ENCODE results near the gene PATJ. TPM values are rescaled to one million over a fixed set of nuclear protein-coding genes. Genes with fewer than 3 reads are reported as not detected.
"Not testable (repeated sequence)": the region's sequence is repeated elsewhere in the genome, so short reads cannot be mapped to it uniquely, and the experiment has no call there.

The PATJ gene
- total RNA-seq, 1 donor from 2014 or later: 46.2 TPM

DNA sequence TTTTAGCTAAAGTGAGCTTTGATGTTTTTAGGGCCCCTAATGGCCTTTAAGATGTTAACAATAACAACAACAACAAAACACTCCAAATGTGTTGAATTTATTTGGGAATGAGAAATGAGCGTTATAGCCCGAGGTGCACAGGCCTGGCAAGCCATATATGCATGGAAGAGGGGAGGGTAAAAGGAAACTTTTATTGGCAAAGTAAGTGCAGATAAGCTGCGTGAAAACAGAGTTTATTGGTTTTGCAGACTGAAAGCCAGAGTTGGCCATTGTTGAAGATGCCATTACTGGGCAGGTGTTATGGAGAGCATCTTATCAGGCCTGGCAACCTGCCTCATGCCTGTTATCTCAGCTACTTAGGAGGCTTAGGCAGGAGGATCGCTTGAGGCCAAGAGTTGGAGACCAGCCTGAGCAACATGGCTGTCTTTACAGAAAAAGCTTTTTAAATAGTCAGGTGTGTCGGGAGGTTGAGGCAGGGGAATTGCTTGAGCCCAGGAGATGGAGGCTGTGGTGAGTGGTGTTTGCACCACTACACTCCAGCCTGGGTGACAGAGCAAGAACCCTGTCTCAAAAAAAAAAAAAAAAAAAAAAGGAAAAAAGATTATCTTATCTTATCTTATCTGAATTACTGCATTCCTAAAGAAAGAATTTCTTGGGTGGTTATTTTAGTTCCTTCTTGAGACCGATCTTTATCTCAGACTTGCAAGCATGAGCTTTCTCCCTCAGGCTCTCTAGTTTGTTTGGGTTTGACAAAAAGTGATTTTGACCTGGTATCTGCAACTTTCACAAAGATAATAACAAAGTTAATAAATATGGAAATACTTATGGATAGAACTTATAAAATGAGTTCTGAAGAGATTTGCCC, 1.7 kb downstream of the PATJ start:
- DNase-seq: no peak

DNA sequence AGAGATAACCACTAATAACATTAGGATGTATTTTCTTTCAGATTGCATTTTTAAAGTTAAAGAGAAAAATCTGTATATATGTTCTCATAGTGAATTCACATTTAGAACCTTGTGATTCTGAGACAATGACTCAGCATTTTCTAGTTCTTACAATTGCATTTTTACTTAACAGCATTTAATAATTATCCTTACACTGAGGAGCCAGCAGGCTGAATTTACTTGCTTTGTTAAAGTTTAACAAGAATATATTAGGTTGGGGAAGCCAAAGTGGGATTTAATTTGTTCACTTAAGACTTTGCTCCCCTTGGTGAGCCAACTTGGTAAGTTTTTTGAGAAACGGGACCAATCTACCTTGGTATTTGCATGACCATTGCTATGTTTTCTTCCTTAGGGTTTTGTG, 4.5 kb downstream of the PATJ start:
- DNase-seq: no peak

DNA sequence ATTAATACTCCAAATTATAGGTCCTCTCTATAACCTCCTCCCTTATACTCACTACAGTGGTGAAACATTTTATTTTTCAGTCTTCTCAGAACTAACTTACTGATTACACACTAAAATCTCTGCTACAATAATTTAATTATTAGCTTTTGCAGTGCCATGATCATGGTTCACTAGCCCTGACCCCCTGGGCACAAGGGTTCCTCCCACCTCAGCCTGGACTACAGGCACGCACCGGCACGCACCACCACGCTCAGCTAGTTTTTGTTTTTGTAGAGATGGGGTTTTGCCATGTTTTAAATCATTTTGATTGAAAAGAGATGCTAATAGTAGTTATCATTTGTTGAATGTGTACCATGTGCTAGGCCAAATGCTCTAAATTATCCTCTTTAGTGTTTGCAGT, 6.3 kb downstream of the PATJ start:
- no peak for DNase-seq

DNA sequence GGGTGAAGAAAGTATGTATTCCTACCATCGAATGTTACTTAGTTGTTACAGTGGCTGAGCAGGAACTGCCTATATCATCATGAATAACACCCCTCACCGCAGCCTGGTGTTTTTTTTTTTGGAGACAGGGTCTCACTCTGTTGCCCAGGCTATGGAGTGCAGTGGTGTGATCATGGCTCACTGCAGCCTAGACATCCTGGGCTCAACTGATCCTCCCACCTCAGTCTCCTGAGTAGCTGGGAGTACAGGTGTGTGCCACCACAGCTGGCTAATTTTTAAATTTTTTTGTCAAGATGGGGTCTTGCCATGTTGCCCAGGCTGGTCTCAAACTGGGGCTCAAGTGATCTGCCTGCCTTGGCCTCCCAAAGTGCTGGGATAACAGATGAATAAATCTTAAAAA, 7.3 kb downstream of the PATJ start:
- DNase-seq: no peak

DNA sequence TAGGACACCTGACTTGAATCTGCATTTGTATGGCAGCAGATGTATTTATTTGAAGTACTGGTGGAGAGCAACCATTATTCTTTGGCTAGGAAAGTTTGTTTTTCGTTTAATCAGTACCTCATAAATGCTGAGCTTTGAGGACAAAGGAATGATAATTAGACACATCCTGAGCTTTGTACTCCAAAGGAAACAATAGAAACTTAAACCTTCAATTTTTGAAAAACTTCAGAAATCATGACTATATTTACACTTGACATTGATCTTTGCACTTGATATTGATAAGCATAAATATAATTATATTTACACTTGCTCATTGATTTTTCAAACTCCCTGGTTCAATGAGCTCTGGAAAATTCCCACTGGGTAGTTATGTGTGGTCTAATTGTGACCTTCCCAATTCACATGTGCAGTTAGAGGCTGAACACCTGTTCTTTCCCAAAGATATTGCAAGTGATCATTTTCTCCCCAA, 10.7 kb downstream of the PATJ start:
- DNase-seq: no peak

DNA sequence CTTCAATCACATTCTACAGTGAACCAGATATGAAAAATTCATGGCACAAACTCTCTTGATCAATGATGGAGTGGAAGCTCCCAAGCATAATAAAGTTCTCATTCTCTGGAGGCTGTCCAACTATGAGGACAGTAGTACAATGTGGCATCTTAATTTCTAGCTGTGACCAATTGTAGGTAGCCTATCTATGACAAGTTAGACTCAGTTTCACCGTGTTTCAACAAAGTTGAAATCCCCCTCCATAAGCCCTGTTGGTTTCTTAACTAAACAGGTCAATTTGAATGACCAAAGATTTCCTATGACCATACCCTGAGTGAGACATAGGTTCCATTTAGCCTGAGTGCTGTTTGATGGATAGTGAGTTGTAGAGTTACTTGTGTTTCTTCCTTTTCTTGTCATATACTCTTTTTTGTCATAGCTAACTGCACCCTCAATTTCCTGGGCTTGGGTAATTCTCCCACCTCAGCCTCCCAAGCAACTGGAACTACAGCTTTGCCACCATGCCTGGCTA, 11.8 kb downstream of the PATJ start:
- DNase-seq: no peak

DNA sequence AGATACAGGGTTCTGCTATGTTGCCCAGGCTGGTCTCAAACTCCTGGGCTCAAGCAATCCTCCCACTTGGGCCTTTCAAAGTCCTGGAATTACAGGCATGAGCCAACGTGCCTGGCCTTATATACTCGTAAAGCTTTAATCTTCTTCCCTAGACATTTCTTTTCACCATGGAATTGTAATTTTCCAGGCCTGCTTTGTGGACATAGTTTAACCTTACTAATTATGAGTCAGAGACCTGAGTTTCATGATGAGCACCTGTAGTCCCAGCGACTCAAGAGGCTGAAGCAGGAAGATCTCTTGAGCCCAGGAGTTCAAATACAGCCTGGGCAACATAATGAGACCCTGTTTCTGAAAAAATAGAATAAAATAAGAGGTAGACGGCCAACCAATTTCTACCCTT, 12.3 kb downstream of the PATJ start:
- no peak for DNase-seq

DNA sequence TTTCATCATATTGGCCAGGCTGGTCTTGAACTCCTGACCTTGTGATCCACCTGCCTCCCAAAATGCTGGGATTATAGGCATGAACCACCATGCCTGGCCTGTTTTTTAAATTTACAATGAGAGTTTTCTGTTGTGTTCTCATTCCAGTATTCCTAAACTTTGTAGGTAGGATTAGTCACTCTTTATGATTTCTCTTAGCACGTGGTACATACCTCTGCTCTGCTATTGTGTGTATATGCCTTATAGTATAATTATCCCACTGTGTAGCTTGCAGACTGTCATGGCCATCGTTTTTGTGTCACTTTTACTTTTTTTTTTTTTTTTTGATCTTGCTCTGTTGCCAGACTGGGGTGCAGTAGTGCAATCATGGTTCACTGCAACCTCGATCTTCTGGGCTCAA, 14.5 kb downstream of the PATJ start:
- no peak for DNase-seq

DNA sequence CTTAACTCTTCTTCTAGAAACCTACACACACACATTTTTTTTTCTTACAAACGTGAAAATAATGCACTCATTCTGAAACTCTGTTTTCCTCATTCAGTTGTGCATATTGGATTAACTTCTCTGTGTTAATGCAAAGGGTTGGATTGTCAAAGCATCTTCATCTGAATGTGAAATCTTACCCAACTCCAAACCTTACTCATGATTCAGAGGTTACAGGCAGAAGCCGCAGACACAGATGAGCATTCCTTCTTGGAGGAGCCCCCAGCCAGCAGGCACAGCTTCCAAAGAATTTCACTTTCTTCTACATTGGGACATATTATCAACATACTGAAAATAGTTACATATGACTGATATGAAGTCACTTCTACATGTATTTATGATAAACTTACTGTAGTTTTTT, 15.7 kb downstream of the PATJ start:
- DNase-seq: no peak

DNA sequence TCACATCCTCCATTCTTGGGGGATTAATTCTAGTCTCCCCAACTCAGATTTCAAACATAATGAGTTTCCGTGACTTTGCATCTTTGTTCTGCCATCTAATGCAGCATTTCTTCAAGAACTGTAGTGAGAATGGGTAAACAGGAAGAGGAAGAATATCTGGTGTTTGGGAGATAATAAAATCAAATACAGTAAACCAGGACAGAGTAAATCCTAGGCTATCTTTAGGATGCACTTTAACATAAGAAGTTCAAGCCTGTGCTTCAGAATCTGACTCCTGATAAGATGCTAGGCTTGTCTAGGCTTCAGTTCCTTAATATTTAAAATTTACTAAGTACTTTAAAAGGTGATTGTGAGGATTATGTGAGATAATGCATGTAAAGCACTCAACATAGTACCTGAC, 27.9 kb downstream of the PATJ start:
- no peak for DNase-seq

DNA sequence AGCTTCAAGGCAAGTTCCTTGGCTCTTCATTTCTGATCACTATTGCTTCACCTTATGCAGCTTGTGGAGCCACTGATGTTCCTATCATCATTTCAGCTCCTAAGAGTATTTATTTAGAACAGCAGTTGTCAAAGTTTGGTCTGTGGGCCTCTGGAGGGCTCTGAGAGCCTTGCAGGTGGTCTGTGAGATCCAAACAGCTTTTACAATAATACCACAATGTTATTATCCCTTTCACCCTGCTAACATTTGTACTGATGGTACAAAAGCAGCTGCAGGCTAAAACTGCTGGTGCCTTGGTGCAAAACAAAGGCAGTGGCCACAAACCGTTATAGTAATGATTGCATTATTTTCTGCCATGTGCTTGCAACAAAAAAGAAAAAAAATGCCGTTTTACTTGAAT, 33.8 kb downstream of the PATJ start:
- no peak for DNase-seq

DNA sequence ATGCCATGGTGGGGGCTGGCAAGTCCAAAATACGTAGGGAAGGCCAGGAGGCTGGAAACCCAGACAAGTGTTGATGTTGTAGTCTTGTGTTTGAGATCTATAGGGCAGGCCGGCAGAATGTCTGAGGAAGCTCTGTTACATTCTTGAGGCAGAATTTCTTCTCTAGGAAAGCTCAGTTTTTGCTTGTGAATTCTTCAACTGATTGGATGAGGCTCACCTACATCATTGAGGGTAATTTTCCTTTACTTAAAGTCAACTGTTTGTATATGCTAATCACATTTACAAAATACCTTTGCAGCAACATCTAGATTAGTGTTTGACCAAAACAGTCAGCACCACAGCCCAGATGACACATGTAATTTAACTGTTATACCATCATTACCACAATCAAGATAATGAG, 37.0 kb downstream of the PATJ start:
- DNase-seq: no peak

DNA sequence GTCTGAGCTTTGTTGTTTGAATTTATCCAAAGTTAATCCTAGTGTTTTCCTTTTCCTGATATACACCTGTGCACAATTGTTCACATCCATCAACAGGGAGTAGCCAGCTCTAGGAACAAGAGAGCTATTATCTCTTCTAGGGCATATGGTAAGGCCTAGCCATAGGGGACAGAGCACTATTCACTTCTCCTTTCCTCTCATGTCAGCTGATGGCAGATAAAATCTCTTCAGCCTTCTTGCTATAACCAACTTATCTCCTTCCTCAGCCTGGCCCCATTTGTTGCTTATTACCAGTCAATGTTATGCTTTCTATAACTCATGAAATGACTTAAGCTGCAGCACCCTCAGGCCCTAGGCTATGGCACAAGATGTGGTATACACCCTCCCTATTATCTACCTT, 38.9 kb downstream of the PATJ start:
- DNase-seq: no peak

DNA sequence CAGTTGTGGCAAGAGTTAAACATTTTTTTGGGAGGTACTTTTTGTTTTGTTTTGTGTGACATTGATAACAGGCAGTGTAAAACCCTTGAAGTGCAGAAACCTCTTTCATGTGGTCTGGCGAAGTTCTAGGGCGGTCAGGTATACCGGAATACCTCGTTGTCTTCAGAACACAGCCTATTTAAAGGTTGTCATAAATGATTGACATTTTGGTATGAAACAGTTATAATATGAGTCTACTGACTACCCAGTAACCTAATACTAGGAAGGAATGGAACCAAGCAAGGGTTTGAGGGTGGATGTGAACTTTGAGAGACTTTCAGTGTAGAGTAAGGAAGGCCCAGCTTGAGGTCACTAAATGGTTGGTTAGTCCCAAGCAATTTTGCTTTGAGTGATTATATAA, 40.5 kb downstream of the PATJ start:
- DNase-seq: no peak

DNA sequence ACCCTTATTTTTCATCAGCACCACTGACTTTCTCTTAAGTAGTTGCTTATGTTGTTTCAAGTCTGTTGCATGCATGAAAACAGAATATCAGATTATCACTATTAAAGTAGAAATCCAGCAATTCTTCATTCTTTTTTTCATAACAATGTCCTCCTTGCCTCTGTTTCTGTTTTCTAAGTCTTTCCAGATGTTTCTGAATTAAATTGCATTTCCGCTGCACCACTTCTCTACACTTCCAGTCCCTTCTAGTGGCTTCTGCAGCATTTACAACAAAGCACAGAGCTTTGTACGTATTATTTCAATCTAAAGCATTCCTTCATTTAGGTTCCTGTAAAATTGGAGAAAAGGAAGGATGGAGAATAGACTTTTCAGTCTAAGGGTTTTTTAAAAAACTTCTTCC, 42.4 kb downstream of the PATJ start:
- peak; percentile 4 for DNase-seq

DNA sequence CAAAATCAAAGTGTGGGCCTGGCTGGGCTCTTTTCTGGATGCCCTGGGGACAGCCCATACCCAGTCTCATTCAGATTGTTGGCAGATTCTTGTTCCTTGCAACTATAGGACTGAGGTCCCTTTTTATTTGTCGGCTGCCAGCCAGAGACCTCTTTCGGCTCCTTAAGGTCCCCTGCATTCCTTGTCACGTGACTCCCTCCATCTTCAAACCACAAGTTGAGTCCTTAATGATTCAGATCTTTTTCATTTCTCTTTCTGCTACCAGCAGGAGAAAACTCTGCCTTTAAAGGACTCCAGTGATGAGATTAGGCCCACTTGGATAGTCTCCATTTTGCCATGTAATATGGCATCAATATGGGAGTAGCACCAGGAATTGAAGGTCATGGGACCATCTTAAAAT, 48.6 kb downstream of the PATJ start:
- no peak for DNase-seq

DNA sequence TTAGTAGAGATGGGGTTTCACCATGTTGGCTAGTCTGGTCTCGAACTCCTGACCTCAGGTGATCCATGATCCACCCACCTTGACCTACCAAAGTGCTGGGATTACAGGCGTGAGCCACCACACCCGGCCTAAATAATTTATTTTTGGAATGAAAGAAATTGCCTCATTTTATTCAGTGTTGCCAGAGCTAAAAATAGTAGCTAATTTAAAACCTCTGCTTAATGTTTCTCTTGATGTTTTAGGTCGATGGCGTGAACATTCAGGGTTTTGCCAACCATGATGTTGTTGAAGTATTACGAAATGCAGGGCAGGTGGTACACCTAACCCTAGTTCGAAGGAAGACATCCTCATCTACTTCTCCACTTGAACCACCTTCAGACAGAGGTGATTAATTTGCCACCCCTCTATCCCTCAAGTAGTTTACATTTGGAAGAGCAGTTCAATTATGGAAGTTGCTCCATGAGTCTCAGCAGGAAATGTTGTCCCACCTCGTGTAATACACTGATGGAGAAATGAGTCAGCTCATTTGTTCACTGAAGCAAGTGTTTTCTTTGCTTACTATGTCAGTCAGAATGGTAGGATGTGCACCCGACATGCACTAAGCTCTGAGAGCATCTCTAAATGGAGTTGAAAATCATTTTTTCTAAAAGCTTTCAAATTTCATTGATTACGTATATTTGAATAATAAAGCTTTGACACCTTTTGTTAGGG, 54.9 kb downstream of the PATJ start:
- DNase-seq: no peak

DNA sequence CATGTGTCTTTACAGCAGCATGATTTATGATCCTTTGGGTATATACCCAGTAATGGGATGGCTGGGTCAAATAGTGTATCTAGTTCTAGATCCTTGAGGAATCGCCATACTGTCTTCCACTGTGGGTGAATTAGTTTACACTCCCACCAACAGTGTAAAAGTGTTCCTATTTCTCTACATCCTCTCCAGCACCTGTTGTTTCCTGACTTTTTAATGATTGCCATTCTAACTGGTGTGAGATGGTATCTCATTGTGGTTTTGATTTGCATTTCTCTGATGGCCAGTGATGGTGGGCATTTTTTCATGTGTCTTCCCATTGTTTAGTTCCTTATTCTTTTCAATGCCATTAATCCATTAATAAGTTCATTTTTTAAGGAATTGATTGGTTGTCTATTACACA, 58.8 kb downstream of the PATJ start:
- not testable (repeated sequence) for DNase-seq

DNA sequence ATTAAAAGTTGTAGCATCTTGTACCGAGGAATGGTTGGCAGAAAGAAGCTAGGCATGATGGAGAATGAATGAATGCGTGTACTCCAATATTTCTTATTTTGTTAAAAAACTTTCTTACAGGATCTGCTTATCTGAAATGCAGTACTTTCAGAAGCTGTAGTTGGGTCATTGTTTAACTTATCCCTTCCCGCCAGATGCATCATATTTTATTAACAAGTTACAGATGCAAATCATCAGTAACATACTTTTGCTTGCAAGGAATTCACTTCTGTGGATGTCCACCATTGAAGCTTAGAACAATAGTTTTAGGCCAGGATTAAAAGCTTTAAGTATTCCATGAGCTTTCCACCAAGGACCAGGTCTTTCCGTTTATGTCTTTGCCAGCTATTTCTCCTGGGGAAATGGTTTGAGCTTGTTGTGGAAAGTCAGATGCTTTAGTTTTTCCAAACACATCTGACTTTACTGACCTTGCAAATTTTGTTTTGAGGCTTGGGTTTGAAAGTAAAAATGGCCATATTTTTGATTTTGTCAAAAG, 65.4 kb downstream of the PATJ start:
- peak; percentile 45 for DNase-seq

DNA sequence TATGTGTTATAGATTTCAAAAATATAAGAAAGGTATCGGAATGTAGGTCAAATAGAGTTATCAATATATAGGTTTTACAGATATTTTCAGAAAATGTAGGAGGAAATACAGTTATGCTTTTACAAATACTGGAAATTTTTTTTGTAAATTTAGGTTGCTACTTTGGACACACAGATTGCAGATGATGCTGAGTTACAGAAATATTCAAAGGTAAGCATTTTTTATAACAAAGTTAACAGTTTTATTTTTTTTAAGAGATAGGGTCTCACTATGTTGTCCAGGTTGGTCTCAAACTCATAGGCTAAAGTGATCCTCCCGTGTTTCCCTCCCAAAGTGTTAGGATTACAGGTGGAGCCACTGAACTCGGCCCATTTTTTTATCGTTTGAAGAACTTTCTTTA, 66.0 kb downstream of the PATJ start:
- no peak for DNase-seq

DNA sequence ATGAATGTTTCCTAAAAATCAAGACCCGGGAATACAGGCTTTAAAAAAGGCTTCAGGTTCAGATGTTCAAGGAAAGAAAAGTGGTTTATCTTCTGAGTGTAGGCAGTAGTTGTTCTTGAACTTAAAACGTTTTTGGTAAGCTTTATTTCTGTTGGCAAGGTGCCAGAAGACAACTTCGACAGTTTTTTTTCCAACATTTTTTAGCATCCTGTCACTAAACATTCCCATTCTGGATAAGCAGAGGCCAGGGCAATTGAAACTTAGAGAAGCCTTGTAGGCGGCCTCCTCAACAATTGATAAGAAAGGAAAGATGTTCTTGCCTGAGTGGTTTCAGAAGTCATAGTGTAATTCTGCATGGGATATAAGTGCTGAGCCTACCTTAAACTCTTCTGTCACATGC, 66.7 kb downstream of the PATJ start:
- peak; percentile 28 for DNase-seq

DNA sequence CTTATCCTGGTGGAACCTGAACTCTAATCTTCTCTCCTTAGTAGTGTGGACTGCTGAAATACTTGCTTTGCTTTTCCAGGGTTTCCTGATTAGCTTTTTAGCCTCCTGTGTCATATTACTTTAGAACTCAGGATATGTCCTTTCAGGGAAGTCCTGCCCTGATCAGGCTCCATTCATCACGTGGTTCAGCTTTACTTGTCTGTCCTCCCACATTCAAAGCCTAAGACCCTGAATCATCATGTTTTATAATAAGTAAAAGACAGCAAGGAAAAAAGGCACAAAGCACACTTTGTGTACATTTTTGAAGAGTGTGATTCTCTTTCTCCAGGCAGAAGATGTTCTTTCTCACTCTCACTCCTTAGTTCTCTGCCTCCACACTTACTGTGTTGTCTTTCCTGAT, 70.6 kb downstream of the PATJ start:
- no peak for DNase-seq

DNA sequence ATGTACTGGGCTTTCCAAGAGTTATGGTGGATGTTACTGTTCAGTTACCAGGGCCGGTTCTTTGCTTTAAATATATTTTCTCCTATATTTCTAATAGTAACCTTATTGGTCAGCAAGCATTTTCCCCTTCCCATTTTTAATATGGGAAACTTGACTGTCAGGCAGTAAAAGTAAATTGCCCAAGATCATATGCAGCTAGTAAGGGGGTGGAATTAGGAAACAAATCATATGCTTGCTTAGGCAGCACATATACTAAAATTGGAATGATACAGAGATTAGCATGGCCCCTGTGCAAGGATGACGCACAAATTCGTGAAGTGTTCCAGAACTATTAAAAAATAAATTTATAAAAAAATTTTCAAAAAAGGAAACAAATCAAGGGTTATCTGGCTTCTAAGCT, 73.9 kb downstream of the PATJ start:
- DNase-seq: no peak

All from tongue (tissue), 2 donors.